DMS153 treated with DMSO at 0.1 percent for 48 hours (cell line): Measurements from ENCODE around the gene AP4S1.
"Not testable (repeated sequence)": the region's sequence is repeated elsewhere in the genome, so short reads cannot be mapped to it uniquely, and the experiment has no call there.

Source experiments
- DNase-seq: peaks from one replicate; lab custom pipeline; 2025; ENCODE audit not compliant: unreplicated experiment; lab: John Stamatoyannopoulos, UW

The AP4S1 gene

DNA sequence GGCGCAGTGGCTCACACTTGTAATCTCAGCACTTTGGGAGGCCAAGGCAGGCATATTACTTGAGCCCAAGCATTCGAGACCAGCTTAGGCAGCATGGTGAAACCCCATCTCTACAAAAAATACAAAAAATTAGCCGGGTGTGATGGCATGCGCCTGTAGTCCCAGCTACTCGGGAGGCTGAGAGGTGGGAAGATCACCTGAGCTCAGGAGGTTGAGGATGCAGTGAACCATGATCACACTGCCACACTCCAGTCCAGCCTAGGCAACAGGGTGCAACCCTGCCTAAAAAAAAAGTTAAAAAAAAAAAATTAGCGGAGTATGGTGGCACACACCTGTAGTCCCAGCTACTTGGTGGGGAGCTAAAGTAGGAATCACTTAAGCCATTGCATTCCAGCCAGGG lies 21.4 kb upstream of the AP4S1 start:
- DNase-seq = not testable (repeated sequence)

DNA sequence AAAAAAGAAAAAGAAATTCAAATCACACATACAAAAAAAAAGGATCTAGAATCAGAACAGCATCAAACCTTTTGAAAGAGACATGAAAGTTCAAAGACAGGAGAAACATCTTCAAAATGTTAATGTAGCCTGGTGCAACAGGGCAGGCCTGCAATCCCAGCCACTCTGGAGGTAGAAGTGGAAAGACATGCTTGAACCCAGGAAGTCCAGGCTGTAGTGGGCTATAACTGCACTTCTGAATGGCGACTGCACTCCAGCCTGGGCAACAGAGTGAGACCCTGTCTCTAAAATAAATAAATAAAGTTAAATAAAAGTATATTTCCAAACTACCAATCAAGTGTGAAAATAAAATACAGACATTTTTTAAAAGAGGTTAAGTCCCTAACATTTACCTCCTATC lies 18.7 kb upstream of the AP4S1 start:
- no peak for DNase-seq

DNA sequence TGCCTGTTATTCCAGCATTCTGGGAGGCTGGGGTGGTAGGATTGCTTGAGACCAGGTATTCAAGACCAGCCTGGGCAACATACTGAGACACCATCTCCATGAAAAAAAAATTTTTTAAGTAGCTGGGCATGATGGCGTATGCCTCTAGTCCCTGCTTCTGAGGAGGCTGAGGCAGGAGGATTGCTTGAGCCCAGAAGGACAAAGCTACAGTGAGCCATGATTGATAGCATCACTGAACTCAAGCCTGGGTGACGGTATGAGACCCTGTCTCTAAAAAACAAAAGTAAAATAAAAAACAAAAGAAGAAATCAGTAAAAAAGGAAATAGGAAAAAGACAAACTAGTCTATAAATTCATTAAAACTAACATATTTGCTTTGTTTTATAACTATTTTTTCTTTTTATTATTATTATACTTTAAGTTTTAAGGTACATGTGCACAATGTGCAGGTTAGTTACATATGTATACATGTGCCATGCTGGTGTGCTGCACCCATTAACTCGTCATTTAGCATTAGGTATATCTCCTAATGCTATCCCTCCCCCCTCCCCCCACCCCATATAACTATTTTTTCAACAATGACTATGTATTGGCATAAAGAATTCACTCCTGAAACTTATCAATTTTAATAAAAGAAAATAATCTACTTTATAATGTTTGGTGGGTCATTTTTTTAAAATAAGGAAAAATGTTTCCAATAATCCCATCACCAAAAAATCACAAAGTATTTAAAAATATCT lies 15.4 kb upstream of the AP4S1 start:
- DNase-seq = no peak

DNA sequence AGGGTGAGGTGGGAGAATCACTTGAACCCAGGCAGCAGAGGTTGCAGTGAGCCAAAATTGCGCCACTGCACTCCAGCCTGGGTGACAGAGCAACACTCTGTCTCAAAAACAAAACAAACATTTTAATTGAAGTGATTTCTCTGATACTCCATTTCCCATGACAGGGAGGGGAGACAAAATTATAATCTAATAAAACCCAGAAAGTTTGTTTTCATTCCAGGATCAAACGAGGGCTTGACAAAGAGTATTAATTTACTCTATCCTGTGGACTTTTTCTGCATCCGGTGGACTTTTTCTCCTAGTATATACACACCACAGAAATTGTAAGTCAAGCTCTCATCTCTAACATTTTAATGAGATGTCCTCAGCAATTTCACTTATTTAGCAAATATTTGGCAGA lies 14.5 kb upstream of the AP4S1 start:
- DNase-seq = no peak

DNA sequence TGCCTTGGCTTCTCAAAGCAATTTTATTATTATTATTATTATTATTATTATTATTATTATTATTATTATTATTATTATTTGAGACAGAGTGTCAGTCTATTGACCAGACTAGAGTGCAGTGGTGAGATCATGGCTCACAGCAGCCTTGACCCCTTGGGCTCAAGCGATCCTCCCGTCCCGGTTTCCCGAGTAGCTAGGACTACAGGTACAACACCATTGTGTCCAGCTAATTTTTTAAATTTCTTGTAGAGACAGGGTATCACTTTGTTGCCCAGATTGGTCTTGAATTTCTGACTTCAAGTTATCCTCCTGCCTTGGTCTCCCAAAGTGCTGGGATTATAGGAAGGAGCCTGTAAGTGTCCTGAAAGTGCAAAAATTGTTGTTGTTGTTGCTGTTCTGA lies 11.6 kb upstream of the AP4S1 start:
- no peak for DNase-seq

DNA sequence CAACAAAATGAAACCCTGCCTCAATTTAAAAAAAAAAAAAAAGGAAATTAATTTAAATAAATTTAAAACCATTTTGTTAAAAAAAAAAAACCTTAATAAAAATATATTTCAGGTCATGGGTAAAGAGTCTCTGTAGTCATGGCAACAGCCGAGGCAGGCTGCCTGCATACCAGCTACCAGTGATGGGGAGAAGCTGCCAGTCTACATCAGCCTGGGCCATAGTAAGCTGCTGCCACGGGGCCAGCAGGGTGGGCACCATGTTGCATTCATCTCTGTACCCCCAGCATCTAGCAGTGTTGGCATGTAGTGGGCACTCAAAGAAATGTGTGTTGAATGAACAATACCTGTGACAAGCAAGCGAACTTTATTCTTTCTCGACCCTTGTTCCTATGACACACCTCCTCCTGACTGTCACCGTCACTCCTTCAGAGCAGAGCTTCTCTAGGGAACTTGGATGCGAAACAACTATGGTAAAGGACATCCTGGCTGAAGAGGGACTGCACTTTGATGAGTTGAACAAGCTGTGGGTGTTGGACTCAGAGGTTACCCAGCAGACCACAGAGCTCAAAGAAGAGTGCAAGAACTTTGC lies 7.3 kb upstream of the AP4S1 start:
- DNase-seq = no peak

DNA sequence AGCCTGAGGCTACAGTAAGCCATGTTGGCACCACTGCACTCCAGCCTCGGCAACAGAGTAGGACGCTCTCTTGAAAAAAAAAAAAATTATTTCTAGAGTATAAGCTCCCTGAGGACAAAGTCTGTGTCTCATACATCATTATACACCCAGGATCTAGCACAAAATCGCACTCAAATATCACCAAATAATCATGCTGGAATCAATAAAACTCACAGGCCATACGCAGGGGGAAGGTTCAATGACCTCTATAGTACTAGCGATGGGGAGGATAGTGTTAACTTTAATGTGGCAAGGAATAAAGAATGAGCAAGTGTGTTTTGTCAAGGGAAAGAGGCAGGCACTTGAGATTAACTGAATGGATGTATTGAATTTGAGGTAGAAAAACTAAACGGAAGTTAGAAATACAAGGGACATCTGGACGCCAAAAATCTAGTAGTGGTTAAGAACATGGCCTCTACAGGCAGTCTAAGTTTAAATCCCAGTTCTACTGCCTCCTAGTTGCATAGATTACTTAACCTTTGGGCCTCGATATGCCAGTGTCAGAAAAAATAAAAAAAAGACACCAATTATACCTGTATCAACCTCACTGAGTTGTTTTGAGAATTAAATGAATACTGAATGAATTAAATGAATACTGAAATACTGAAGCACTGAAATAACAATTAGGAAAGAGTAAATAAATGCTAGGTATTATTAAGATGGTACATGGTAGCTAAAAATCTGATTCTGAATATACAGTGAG lies 4.4 kb upstream of the AP4S1 start:
- DNase-seq = no peak

DNA sequence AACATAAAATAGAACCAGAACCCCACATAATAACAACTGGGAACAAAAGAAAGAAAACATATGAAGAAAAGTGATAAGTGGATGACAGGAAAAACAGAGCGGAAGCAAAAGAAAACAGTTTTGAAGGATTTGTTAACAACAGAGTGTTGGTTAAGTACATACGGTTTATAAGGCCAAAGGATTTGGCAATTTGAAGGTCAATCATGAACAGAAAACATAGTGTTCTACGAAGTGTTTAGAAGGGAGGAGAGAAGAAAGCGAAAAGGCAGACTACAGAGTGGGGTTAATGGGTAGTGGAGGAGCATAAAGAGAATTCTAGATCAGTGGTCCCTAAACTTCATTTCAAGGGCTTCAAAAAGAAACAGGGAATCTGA lies 3.9 kb upstream of the AP4S1 start:
- DNase-seq = no peak

DNA sequence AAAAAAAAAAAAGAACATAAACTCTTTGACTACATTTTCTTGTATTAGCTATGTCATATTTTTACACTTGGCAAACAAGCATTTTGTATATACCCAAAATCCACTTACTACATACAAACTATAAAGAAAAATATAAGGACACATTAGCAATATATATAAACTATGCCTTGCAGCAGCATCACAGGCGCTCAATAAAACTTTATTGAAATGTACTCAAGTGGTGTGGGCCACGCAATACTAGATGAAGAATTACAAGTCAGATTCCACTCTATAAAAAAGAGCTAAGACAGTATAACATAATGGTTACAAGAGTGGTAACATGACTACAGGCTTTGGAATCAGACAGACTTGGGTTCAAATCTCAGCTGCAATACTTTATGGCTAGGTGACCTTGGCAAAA lies 3.1 kb upstream of the AP4S1 start:
- DNase-seq = no peak

DNA sequence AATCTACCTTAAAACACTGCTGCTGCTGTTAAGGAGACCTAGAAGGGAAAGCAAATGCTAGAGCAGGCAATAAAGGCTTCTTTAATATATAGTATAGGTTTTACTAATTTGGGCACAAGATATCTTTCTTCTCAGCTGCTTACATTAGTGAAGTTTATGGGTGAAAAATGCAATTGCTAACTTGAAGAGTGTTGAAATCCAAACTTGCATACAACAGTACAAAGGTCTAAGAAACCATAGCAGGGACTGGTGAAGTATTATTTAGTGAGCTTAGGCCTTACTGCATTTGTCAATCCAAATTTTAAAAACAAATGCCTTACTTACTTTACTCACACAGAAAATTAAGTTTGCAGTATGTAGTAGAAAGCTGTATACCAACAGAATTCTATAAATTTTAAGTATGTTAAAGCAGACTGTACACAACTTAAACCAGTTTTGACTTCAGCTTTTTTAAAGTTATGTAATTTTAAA lies 1.4 kb upstream of the AP4S1 start:
- no peak for DNase-seq

DNA sequence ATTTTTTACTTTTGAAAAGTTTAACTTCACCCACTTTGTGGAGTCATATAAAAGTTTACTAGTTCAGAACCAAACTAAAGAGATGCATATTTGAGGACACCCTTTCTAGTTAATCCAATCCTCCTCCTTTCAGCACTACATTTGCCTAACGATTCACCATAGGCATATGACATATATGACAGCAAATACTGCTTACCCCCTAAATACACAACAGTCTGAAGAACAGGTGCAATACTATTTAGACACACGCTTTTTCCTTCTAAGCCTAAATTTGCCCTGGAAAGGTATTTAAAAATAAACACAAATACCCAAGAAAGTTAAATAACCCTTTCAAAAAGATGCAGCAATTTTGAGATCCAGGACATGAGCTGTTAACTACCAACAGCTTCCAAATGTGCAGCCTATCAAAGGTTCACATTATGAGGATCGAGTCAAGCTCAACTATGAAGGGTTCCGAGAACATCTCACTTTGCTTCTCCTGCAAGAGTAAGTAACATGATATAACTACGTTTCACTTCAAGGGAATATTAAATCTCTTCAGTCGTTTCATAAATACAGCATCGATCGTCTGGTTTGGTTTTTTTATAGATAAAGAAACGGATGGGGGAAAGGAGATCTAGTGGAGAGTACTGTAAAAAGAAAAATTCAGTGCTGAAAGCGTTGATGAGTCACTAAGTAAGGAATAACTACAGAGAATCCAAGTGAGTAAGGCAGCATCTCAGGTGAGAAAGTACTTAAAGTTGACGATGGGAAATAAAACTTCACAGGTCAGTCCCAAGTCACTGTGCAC lies 677 bp upstream of the AP4S1 start:
- no peak for DNase-seq

DNA sequence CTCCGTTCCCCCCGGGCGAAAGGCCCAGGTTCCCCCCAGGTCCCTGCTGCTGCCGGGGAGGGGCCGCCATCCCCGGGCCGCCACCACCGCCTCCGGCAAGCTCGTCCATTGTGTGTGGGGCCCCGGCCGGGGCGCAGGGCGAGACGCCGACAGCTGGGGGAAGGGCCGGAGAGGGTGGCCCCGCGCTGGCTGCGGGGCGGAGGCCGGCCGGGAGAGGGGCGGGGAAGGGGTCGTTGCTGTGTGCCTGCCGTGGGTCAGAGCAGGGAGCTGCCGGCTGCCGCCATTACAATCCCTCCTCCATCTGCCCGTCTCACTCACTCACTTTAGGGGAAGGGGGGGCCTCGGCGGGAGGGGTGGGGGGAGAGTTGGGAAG lies 614 bp downstream of the AP4S1 start, which contains the start of gene STRN3:
STRN3 (minus strand) TSS at position 303 of the 373 bp plus-strand sequence; CDS start at position 109, 194 bp downstream.
- no peak for DNase-seq

DNA sequence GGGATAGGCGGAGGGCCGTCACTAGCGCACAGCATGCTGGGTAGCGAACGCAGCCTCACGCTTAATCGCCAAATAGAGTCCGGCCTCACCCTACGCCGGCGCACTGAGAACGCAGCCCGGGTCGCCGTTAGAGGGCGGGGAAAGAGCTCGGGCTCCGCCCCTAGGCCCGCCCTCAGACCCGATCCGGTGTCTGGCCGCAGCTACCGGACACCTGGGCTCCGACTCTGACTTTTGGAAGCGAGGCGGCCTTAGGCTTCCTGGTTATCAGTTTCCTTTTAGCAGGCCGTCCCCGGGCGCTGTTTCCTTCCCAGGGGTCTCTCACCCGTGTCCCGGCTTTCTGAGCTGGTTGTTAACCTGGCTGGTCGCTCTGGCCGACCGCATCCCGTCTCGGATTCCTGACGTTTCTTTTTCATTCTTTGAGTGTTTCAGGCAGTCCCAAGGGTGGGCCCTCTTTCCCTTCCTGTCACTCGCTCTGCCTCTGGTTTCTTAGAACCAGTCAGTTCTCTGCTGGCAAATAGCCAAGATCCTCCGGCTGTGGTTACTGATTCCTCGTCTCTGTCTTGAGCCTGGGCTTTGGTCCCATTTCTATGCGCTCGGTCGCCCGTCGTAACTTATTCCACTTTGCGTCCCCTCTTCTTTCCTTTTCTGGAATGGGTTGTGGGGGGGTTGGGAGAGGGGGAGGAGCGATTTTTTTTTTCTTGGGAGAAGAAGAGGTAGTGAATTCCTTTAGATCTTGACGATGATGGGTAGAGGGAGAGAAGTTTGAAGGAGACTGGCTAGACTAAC lies 1.2 kb downstream of the AP4S1 start:
- peak; percentile 89 for DNase-seq

DNA sequence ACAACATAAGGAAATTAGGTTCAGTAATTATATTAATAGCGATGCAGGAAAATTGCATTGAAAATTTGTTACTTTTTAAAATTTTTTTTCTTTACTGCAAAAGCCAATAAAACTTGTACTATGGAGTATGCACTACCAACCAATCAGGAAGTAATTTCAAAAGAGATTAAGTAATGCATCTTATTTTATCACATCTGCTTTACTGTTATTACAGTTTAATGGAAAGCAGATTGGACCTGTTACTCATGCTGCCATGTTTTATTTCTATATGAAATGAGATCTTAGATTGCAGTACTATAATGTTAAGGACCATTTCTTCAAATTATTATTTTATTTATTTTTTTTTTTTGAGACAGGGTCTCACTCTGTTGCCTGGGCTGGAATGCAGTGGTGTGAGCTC lies 2.4 kb downstream of the AP4S1 start:
- no peak for DNase-seq

DNA sequence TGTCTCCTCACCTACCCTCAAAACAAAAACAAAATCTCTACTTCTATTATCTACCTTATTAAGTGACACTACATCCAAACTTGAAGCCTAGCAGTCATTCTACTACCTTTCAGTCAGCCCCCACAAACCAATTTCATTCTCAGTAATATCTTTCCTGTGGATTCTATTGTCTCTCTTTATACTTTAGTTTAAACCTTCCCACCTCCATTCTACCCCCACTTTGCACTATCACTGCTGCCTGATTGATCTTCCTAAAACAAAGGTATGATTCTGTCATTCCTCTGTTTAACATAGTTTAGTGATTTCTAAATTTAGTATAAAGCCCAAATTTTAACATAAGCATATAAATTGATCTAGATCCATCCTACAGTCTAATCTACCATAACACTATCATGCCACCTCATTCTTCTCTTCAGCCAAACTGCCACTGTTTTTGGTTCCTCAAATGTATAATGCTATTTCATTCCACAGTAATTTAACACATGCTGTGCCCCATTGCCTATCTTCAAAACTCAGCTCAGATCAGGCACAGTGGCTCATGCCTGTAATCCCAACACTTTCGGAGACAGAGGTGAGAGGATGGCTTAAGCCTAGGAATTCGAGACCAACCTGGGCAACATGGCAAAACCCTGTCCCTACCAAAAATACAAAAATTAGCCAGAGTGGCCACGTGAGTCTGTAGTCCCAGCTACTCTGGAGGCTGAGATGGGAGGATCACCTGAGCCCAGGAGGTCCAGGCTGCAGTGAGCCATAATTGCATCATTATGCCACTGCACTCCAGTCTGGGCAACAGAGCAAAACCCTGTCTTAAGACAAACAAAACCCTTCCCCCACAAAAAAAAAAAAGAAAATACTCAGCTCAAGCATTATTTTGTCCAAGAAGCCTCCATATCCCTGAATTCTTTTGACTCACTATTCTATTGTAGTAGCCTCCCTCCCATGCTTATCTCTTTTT lies 3.8 kb downstream of the AP4S1 start:
- DNase-seq = no peak

DNA sequence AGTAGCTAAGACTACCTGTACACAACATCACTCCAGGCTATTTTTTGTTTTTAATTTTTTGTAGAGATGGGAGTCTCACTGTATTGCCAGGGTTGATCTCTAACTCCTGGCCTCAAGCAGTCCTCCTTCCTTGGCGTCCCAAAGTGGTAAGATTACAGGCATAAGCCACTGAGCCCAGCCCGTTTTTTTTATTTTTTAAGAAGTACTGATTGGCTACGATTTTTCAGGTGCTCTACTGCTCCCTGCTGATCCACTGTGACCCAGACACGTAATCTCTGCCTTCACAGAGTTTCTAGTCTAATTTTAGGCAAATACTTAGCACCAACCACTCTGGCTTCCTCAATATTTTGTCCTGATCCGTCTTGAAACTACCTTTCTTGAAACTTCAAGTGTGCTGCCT lies 5.0 kb downstream of the AP4S1 start:
- no peak for DNase-seq

DNA sequence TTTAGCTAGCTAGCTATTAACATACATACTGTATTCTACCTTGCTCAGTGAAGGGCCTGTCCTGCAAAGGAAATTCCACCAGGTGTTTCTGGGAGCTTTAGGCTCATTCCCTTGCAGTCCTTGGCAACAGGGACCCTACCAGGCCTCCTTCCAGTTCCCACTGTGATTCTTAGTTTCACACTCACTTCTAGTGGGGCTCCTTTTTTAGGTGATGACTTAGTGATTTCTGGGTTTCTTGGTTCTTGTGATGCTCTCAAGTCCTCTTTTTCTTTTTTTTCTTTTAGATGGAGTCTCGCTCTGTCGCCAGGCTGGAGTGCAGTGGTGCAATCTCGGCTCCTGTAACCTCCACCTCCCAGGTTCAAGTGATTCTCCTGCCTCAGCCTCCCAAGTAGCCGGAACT lies 11.1 kb downstream of the AP4S1 start:
- no peak for DNase-seq

DNA sequence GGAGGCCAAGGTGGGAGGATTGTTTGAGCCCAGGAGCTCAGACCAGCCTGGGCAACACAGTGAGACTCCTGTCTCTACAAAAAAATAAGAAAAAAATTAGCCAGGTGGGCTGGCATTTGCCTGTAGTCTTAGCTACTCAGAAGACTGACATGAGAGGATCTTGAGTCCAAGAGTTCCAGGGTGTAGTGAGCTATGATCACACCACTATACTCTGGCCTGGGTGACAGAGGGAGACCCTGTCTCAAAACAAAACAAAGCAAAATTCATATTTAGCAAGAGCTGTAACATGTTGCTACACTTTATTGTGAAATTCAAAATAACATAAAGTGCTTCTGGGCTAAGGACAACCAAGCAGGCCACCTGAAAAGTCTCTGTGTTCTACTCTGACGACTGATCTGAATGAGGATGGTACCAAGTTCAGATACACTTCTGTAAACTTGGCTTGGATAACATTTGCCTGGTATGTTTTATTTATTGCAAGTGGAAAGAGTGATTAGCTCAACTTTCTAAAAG lies 12.3 kb downstream of the AP4S1 start:
- no peak for DNase-seq

DNA sequence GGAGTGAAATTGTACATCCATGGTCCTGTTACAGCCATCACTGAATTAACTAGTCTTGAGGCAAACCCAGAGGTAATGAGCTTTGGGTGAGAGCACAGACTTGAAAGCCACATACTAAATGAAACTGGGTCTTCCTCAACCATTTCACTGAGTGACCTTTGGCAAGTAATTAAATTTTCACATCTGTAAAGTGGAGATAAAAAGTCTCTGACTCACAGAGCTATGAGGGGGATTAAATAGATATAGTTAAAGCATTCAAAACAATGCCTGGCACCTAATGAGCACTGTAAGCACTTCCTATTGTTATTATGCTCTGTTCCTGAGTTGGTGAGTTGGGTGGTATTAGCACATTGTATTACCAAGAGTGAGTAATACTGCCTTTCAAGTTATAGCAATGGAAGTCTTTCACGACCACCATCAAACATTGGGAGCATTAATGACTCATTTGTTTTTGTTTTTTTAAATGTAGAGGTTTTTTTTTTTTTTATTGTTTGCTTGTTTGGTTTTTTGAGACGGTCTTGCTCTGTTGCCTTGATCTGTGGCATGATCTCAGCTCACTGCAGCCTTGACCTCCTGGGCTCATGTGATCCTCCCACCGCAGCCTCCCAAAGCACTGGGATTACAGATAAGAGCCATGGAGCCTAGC lies 13.2 kb downstream of the AP4S1 start:
- DNase-seq = no peak
